Epithelial cell of proximal tubule (primary cell): ENCODE measurements around the gene TXNRD3. TPM values are rescaled to one million over a fixed set of nuclear protein-coding genes. Genes with fewer than 3 reads are reported as not detected.
"Not testable (repeated sequence)": the region's sequence is repeated elsewhere in the genome, so short reads cannot be mapped to it uniquely, and the experiment has no call there.

Experiments used
- DNase-seq: peaks from one replicate; pipeline ENCODE4 v3.0.0-alpha.2; 2011; ENCODE audit warnings: low read depth
- H3K4me3 ChIP-seq: 2 replicates; pipeline ENCODE4 v1.5.1; 2011; ENCODE audit warnings: low read depth, mild to moderate bottlenecking, low read length
- total RNA-seq: library from RNA; depleted of rRNA; stranded (reverse); fragments of >200 nt; gene quantifications from 2 replicates; pipeline ENCODE4 v1.2.3, GENCODE V29; 2015
- TF ChIP-seq, protein P1 (sequence below): conservative IDR thresholded peaks from 2 replicates; pipeline ENCODE4 v1.5.1; 2012; ENCODE audit warnings: low read depth, mild to moderate bottlenecking, low read length

TXNRD3 gene
- total RNA-seq, 1 donor from 2014 or later = 4.5 TPM

DNA sequence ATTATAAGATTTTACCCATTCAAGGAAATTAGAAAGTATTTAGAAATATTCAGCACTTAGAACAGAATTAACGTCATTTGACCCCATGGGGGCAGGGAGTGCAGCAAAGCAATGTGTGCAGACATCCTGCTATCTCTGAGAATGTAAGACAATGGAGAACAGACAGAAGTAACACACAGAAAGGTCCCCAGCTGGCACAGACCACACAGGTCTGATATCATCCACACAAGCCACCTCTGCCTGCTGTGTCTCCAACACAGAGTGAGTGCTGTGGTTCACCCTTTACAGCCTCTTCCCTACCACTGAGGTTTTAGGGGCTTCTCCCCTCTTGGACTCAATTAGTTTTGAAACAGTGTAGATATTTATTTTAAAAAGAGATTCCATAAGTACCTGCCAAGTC is 16.1 kb downstream of the TXNRD3 start:
- DNase-seq = no peak
- TF ChIP-seq, protein P1, sequence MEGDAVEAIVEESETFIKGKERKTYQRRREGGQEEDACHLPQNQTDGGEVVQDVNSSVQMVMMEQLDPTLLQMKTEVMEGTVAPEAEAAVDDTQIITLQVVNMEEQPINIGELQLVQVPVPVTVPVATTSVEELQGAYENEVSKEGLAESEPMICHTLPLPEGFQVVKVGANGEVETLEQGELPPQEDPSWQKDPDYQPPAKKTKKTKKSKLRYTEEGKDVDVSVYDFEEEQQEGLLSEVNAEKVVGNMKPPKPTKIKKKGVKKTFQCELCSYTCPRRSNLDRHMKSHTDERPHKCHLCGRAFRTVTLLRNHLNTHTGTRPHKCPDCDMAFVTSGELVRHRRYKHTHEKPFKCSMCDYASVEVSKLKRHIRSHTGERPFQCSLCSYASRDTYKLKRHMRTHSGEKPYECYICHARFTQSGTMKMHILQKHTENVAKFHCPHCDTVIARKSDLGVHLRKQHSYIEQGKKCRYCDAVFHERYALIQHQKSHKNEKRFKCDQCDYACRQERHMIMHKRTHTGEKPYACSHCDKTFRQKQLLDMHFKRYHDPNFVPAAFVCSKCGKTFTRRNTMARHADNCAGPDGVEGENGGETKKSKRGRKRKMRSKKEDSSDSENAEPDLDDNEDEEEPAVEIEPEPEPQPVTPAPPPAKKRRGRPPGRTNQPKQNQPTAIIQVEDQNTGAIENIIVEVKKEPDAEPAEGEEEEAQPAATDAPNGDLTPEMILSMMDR = no peak
- H3K4me3 ChIP-seq = no peak overlapping the region

DNA sequence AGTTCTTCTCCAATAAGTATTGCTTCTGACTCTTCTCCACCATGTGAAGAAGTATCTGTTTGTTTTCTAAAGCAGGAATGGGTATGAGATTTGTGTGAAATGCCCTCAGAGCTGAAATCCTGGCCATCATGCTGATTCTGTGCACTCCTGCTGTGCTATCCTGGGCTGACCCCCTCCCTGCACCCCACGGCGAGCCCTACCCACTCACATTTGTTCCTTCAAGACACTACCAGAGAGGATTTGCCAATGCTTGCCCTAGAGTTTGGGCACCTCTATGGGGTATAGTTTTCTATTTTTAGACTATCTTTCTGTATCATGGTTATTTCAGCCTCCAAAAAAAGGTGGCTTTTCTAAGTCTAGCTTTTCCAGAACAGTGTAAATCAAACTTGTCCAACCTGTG is 18.5 kb downstream of the TXNRD3 start:
- TF ChIP-seq, protein P1 = no peak
- no peak for DNase-seq

DNA sequence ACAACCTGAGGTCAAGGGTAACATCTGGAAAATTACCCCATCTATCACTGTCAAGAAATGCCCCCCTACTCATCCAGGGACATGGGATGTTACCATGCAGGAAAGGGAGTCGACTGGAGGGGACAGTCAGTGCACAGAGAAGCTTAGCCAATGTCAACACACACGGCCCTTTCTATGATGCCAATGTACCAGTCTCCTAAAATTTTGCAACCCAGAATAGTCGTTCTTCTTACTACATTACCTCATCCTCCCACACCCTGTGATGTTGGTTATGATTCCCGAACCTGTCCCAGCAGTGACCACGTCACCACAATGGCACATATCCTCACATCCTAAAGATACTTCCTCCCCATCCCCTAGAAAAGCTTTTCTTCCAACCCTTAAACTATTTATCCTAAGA is 20.1 kb downstream of the TXNRD3 start:
- H3K4me3 ChIP-seq = no peak overlapping the region
- TF ChIP-seq, protein P1 = no peak
- DNase-seq = no peak

More for the DNA sequence above, 18.5 kb downstream of the TXNRD3 start:
- H3K4me3 ChIP-seq = no peak overlapping the region

DNA sequence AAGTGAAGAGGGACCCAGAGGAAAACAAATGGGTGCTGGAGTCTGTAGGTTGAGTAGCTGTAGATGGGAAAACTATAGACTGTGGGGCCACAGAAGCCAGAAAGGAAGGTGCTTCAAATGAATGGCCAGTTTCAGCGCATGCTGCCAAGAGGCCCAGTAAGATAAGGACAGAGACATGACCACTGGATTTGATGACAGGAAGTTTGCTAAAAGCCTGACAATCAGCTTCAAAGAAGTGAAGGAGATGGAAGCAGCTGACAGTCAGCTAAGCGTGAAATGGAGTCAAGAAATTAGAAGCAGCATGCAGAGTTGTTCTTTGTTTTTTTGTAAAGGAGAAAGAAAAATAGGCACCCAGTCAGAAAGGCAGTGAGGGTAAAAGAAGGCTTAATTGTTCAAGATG is 24.9 kb downstream of the TXNRD3 start:
- no peak for DNase-seq

DNA sequence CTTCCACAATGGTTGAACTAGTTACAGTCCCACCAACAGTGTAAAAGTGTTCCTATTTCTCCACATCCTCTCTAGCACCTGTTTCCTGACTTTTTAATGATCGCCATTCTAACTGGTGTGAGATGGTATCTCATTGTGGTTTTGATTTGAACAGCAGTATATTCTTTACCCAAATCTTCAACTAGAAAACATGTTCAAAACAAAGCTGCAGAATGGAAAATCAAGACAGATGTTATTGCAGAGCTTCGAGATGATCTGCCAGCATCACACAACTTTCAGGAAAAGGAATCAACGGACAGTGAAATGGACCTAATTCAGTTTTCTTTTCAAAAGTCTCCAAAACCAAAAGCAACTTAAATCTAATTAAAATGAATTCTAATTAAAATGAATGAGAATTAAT is 29.2 kb downstream of the TXNRD3 start:
- not testable (repeated sequence) for DNase-seq, H3K4me3 ChIP-seq

More for the DNA sequence above, 24.9 kb downstream of the TXNRD3 start:
- TF ChIP-seq, protein P1 = no peak
- H3K4me3 ChIP-seq = no peak overlapping the region

DNA sequence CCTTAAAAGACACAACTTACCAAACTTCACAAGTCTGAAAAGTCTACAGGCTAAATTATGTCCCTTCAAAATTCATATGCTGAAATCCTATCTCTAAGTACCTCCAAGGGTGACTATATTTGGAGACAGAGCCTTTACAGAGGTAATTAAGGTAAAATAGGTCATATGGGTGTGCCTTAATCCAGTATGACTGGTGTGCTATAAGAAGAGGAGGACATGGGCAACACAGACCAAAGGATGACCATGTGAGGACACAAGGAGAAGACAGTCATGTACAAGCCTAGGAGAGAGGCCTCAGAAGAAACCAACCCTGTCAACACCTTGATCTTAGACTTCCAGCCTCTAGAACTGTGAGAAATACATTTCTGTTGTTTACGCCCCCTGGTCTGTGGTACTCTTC is 32.2 kb downstream of the TXNRD3 start:
- TF ChIP-seq, protein P1 = no peak
- H3K4me3 ChIP-seq = no peak overlapping the region
- no peak for DNase-seq

DNA sequence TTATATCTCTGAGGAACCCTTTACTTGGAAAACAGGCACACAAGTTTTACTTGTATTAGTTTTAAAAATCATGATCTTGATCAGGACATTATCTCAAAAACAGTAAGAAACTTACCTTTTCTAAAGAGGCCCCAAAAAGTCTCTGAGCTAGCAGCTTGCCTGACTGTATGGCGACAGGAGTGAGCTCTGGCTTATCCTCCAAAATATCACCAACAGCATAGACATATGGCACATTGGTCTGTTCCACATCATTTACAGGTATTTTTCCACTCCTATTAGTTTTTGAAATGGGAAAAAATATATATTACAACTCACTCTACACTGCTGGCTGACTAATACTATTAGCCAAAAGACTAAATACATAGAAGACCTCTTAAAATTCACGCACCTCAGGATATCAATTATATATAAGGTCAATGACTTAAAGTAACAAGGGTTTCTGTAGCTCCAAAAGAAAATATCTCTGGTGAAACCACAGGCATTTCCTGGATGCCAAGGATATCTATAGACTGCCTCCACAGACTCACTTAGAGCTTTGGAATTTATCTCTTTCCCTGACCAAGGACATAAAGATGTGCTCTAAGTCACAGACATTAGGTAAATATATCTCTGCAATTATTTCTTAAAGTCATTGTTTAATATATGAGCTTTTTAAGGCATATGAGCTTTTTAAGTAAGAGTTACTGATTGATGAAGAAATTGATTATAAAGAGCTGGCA is 33.1 kb downstream of the TXNRD3 start:
- TF ChIP-seq, protein P1 = no peak
- H3K4me3 ChIP-seq = no peak overlapping the region
- no peak for DNase-seq
